Hematopoietic multipotent progenitor cell (in vitro differentiated cells): ENCODE measurements around the gene TF. TPM values are rescaled to one million over a fixed set of nuclear protein-coding genes. Genes with fewer than 3 reads are reported as not detected.

Experiments used
- DNase-seq, 3 donors: peaks; one replicate each; pipeline ENCODE4 v3.0.0-alpha.2; 2011 to 2015; ENCODE audit warnings: low read depth in 2 of 3, low spot score in 2 of 3
- total RNA-seq: library from RNA; depleted of rRNA; stranded (reverse); fragments of >200 nt; gene quantifications from one replicate; pipeline ENCODE4 v1.2.3, GENCODE V29; 2012

The TF gene
- total RNA-seq, 1 donor, result under 0.01 TPM

GRCh38 chr3:133804896-133805295 lies 58.7 kb downstream of the TF start:
- no peak for DNase-seq

DNA sequence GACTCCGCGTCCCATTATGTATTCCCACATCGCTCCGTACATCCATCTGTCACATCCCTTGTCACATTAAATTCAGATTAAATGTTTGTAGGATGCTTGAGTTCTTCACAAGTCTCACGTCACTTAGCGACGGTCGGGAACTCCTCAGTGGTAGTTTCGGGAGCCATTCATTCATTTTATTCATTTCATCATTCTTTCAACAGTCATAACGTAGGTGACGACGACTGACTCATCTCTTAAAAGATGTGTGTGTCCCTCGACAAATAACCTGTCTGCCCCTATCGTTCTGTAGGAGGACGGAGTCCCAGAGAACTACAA lies 59.1 kb downstream of the TF start:
- no peak for DNase-seq

DNA sequence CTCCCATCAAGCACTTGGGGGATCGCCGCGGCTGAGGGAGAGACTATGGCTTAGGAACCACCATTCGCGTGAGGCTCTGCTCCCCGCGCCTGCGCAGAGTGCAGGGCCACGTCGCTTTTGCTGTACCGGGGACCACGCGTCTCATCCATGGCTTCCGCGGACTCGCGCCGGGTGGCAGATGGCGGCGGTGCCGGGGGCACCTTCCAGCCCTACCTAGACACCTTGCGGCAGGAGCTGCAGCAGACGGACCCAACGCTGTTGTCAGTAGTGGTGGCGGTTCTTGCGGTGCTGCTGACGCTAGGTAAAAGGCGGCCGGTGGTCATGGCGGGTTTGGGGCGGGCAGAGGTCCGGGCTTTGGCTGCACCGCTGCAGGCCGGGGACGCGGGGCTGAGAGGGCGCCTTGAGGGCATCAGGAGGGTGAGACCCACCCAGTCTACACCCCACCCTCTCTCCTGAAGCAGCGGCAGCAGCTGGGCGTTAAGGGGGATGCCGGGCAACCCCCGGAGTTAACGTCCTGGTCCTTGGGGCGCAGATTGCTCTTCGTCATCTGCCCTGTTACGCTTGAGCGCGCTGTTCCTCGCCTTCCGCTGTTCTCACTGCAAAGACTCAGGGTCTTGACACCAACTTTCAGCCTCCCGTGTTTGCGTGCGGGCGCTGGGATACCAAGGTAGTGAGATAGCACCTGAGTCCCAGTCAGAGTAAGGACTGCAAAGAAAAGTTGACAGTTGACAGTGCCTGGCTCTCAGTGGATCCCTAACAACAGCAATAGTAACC lies 59.7 kb downstream of the TF start, which contains the start of gene SRPRB:
Gene SRPRB, plus strand, starts transcription at position 114 of the 774 bp plus-strand sequence. Its CDS starts 34 bp downstream, at position 148.
- DNase-seq, result peak; percentile 88 to 97 (median 94)

GRCh38 chr3:133812872-133813271 lies 66.7 kb downstream of the TF start:
- no peak for DNase-seq

- no peak for DNase-seq
Observed at GRCh38 chr3:133815386-133815785, 69.2 kb downstream of the TF start.

GRCh38 chr3:133820129-133820528 lies 73.9 kb downstream of the TF start:
- DNase-seq, result no peak

GRCh38 chr3:133820889-133821675 lies 74.9 kb downstream of the TF start:
- DNase-seq, result no peak

GRCh38 chr3:133821767-133822638 lies 75.8 kb downstream of the TF start:
- DNase-seq, result no peak

- no peak for DNase-seq
Observed at GRCh38 chr3:133824961-133825485, 78.8 kb downstream of the TF start.

DNA sequence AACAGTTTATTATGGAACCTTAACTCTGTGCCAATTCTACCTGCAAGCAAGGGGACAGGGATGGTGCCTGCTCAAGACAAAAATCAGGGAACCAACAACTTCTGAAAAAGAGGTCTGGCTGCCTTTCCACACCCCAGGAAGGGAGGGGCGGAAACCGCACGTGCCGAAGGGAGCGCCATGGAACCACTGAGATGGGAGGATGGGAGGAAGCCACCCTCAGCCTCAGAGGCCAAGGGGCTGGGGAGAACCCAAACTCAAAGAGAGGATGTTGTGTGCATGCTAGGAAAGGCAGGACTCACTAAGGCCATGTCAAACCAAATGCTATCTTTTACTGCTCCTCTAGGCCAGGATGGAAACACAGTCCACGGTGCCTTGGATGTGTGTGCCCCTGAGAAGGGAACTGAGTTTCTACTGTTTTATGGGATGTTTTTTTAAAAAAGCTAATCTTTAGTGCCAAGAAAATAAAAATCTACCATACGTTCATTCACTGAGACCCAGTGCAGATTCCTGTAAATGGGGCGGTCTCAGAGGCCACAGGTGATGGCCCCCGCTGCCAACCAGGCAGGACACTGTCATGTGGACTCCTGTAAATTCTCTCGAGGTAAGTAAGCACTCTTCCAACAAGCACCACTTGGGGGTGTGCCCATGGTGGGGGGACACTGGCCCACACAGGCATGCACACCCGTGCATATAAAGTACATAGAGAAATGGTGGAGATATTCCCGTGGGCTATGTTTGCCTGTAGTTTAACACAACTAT lies 80.0 kb downstream of the TF start:
- DNase-seq, result no peak

DNA sequence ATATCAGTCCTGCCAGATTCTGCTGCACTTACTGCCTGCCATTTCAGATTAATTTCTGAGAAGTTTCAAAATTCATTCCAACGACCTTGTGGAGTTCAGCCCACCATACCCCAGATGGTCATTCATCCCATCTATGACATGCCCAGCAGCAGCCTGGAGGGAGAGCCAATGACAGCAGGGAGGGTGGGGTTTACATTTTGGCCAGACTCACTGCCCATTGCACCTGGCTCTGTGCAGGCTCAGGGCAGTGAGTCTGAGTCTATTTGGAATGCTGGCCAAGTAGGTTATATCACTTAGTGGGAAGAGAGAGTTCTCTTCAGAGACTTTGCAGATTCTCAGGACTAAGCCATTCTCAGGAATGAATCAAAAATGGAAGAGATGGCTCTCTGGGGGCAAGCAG lies 80.9 kb downstream of the TF start:
- DNase-seq, result no peak

DNA sequence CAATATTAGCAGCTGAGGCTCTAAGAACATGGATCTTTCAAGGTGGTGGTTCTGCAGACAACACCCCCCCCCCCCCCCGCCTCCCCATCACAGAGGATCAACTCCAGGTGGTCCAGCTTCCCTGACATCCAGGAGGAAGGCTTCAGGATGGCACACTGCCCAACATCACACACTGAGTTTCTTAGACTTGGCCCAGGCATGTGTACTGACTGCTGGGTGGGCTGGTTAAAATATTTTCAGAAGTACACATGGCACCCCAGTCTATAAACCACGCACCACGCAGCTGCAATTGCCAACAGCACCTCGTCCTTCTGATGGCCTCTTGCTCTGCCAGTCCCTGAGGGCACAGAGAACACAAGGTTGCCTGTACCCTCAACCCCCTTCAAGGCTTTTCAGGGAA lies 81.5 kb downstream of the TF start:
- DNase-seq, result no peak

DNA sequence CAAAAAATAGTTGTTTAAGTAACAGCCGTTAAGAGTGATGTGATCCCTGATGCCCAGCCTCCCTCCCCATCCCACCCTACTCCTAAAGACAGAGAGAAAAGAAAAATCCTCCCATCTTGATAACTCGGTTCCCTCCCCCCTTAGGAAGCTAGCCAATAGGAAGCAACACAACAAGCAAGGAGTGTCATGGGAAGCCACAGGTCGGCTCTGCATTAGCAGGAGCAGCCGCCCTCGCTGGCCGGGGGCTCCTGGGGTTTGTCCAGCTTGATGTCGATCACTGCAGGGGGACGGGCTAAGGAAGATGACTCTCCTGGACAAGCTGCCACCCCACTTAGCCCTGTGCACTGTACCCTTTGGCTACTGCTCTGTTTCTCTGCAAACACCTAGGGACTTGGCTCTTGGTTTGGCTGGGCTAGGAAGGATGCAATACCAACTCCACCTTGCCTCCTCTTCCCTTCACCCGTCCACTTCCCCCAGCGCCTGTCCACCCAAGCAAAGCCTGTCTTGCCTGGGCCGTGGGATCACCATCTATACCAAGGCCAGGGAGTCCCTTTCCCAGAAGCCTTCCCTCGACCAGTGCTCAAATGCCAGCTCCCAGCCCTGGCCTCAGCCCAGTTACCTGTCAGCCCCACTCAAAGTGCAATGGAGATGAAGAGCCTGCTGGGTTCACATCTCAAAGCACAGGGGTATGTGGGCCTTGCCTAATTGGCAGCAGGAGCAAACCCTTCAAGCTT lies 82.5 kb downstream of the TF start:
- no peak for DNase-seq

GRCh38 chr3:133829310-133829707 lies 83.1 kb downstream of the TF start:
- no peak for DNase-seq

DNA sequence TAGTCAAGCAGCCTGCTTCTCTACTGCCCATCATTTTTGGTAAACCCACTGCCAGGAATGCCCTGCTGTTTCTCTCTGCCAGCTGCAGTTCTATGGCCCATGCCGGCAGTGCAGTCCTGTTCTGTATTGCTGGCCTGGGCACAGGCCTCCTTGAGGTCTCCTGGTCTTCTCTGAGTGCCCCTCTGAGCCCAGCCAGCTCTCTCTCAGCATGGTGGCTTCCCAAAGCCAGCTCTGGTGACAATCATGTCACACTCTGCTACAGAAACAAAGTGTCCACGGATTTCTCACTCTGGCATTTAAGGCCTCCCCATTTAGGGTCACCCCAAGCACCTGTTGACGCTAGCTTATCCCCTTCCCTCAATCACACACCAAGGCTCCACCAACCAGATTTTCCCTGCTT lies 83.9 kb downstream of the TF start:
- DNase-seq, result no peak

GRCh38 chr3:133831966-133832801 lies 86.0 kb downstream of the TF start:
- no peak for DNase-seq

- no peak for DNase-seq
Observed at GRCh38 chr3:133832802-133833144, 86.6 kb downstream of the TF start.

- no peak for DNase-seq
Observed at GRCh38 chr3:133833267-133833666, 87.1 kb downstream of the TF start.
